GM19351 (cell line): ENCODE measurements around the gene ASCL1.

Experiments used
- ATAC-seq: cut with Tn5 transposase; IDR thresholded peaks from one replicate; pipeline ENCODE4 v1.9.1; 2021; ENCODE audit warnings: mild to moderate bottlenecking, moderate library complexity; ENCODE audit not compliant: unreplicated experiment

Gene ASCL1

DNA sequence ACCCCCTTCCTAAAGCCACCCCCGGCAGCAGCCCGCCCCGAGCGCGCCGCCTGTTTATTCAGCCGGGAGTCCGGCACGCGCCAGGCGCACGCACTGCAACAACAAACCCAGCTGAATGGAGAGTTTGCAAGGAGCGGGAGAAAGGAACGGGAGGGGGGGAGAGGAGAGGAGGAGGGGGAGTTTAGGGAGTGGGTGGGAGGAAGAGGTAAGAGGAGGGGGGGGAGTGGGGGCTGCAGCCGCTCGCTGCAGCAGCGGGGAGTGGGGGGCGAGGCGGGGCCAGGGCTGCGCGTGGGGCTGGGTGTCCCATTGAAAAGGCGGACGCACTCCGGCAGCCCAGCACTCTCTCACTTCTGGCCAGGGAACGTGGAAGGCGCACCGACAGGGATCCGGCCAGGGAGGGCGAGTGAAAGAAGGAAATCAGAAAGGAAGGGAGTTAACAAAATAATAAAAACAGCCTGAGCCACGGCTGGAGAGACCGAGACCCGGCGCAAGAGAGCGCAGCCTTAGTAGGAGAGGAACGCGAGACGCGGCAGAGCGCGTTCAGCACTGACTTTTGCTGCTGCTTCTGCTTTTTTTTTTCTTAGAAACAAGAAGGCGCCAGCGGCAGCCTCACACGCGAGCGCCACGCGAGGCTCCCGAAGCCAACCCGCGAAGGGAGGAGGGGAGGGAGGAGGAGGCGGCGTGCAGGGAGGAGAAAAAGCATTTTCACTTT lies at the start of gene ASCL1:
TSS of gene ASCL1 (plus strand) at position 336 of the 712 bp plus-strand sequence. CDS start 571 bp downstream, outside the sequence.
- ATAC-seq: peak; percentile 46

DNA sequence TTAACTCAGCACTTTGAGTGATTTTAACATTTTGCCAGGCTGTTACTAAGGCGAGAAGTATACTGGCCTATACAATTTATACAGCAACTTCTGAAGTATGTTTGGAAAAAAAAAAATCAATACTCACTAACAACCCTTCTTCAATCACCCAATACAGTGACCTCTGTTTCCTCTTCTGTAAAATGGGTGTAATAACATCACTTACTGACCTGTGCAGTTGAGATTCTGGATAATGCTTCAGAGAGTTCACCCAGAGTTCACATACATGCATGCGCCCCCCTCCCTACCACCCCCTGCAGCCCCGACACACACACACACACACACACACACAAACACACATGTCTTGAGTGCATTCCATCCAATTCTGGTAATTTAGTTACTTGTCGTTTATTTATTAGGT lies 49.6 kb upstream of the ASCL1 start:
- ATAC-seq: no peak

DNA sequence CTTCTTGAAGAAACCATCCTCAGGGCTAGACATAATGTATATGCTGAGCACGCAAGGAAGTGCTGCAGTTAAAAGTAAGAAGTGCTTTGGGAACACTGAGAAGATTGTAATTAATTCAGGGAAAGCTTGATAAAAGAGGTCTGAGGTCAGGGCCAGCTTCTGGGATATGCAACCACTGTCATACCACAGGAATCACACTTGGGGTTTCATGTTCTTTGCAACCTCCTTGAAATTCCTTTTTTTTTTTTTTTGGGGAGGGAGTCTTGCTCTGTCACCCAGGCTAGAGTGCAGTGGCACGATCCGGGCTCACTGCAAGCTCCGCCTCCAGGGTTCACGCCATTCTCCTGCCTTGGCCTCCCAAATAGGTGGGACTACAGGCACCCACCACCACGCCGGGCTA lies 47.3 kb upstream of the ASCL1 start:
- ATAC-seq: no peak

DNA sequence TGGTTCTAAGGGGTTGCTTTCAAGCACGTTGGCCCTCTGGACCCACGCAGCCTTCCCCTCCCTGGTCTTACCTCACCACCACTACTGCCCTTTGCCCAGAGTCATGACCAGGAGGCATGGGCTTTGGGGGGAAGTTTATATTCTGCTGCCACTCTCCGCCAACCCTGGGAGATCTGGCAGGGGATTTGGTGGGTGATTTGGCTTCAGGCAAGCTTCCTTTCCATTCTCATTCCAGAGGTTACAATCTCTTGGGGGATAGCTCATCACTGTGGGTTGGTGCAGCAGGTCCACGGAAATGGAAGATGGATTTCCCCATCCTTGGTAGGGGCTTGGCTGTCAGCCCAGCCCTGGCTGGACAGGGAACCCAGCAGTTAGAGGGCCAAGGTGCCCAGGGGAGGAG lies 46.7 kb upstream of the ASCL1 start:
- no peak for ATAC-seq

DNA sequence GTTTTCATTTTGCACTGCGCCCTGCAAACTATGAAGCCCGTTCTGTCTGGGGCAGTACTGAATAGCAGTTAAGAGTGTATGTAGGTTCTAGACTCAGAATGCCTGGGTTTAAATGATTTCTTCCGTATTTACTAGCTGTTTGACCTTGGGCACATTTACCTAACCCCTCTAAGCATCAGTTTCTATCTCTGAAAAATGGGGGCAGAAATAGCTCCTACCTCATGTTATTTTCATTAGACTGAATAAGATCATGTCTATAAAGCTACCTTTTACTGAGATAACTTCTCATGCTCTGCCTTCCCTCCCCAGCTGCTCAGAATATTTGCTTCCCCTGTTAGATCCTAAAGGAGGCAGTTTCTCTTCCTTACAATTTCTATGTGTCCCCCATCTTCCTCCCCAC lies 46.2 kb upstream of the ASCL1 start:
- ATAC-seq: no peak

DNA sequence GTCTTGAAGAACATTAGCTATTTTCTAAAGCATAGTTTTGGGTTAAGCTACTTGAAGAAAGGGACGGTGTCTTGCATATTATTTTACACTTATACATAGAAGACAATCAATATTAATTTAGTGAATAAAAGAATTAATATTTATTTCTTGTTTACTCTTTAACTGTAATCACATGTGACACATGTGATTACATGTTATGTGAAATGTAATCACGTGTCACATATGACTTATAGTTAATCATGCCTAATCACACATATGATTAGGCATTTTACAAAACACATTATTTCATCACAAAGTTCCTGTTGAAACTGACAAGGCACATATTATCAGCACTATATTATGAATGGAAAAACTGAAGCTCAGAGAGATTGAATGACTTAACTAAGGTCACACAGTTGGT lies 45.2 kb upstream of the ASCL1 start:
- no peak for ATAC-seq

DNA sequence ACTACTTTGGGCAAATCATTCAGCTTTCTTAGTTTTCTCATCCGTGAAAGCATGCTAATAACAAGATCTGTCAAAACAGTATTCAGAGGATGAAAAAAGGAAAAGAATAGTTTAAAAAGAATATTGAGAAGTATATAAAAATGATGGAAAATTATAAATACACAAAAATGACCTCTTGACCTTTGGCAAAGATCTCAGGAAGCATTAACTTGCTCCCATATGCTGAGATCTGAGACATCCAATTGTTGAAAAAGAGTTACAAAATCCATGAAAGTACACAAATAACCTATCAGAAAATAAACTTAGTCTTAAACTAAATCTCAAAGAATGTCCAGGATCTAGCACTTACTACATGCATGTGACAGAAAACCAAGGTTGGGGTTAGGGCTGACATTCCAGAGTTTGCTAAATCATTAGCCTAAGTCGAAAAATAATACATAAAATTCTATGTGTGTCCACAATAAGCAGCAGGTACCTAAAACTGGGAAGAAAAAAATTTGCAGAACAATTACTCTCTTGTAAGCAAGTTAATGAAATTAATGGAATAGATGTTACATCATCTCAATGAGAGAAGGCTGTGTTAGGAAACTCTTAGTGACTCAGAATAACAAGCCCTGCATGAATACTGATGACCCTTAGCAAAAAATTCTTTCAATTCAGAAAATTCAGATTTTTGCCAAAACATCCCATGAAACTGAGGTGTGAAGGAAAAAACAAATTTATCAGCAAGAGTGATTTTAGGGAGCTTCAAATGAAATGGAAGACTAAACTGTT lies 43.8 kb upstream of the ASCL1 start:
- no peak for ATAC-seq

DNA sequence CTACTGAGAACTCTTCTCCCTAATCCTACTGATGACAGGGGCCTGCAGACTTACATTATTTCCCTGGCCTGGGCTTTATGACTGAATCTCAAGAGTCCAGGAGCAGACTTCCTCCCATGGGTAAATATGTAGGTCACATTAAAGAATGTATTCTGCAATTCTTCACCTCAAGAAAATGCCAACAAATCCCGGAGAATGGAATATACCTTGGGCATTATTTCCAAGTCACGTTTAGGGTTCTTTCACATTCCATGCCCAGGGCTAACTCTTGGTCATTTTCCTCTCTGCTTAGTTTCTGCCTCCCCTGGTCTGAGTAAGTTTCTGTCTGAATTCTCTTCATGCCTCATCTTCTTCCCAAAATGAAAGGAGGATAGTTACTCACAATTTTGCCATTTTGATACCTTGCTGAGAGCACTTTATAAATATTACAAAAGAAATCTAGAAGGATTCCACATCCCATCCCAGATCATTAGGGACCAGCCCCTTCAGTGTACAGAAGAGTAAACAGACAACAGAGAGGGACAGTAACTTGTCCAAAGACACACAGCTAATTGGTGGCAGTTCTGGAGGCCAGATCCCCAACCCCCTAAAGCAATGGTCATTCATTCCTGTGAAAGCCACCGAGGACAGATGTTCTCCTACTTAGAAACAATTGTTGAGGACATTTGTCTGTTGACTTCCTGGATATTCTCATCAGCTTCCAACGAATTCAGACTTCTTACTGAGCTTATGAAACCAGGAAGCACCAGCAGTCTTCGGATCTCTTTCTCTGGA lies 41.0 kb upstream of the ASCL1 start:
- ATAC-seq: no peak

DNA sequence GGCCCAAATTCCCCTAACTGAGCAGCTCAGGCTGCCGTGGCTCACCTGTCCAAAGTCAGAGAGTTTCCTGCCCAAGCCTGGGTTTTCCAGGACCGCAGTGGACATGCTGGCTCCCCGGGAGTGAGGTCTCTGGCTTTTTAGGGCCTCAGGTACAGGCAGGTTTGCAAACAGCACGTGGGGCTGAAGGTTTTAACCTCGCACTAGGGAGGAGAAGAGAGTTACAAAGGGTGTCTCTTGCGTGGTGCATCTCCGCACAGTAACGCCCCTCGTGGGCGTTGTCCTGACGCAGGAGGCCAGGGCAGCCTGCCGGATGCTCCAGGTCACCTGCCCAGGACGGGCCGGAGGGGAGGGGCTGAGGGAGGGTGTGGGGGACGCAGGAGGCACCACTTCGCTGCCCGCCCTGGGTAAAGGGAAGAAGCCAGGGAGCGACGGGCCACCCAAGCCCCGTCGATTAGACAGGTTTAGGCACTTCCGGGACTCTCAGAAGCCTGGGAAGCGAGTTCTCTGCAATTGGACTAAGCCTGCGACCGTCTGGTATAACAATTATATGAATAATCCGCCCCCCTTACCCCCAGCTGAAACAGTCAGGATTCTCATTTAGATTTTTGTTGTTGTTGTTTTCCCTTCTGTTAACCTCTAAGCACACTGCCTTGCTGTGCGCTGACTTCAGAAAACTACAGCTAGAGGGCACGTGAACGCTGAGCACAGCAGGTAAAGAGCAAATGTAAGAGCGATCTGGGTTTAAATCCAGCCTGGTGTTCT lies 40.3 kb upstream of the ASCL1 start, which contains the start of gene PAH:
TSS of gene PAH (minus strand) at position 219 of the 762 bp plus-strand sequence. CDS start at position 105, 114 bp downstream.
- ATAC-seq: peak; percentile 73

DNA sequence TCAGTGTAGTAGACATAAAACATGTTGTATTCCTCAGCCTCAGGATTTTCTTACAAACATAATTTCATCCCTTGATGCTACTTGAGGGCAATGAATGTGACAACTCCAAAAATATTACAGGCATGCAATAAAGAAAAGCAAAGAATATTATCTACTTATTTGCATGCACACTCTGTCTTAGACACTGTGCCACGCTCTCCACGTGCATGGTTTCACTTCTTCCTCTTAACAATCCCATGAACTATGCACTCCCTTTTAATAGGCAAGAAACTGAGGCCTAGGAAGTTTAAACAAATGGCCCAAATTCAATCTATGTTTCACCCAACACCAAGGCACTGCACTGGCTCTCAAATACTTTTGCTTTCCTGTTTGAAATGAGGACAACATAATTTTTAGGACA lies 38.6 kb upstream of the ASCL1 start:
- ATAC-seq: no peak

DNA sequence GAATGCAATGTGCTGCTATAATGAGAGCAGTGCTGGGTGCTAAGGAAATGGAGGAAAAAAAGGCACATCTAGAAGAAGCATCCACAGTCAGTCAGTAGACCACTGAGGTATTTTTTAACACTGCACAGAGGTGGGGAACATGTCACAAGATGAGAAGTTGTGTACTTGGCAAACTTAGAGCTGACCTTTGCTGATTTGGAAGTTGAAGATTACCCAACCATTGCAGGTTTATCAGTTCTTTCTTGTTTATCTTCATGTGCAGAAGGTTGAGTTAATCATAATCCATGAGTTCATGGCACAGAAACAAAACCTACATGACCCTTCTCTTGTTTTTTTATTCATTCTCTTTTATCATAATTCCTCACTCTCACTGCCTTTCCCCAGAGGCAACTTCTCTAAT lies 37.2 kb upstream of the ASCL1 start:
- no peak for ATAC-seq

DNA sequence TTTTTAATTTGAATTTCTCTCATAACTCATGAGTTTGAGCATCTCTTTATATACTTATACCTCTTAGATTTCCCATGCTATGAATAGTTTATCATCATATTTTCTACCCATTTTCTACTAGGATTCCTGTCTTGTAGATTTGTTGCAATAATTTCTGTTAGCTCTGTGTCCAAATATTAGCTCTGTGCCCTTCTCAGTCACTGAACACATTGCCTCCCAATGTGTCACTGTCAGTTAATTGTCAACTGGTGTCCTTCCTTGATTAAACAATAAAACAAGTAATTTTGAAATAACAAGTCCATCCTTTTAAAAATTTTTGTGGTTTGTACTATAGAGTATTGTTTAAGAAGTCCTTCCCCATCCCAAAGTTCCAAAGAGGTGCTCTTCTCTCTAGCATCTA lies 36.2 kb upstream of the ASCL1 start:
- no peak for ATAC-seq

DNA sequence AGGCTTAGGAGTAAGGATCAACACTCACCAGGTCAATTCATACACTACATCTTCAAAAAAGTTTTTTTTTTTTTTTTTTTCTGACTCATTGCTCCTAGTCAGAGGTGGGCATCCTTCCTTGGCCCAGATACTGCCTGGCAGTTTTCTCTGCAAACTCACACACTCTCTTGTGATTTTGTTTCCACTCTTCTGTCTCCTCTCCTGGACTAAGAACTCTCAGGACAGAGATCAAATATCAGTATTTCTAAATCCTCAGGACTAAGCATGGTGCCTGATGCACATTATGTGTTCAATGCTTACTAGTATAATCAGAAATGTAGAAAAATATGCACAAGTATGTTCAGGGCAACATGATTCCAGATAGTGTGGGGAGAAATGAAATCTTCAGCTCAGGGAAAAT lies 30.3 kb upstream of the ASCL1 start:
- ATAC-seq: no peak

DNA sequence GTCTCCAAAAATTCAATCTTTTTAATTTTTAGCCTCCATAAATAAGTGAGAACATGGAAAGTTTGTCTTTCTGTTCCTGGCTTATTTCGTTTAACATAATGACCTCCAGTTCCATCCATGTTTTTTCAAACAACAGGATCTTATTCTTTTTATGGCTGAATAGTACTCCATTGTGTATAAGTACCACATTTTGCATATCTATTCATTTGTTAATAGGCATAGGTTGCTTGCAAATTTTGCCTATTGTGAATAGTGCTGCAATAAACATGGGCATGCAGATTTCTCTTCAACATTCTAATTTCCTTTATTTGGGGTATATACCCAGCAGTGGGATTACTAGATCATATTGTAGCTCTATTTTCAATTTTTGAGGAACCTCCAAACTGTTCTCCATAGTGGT lies 24.3 kb upstream of the ASCL1 start:
- ATAC-seq: no peak

DNA sequence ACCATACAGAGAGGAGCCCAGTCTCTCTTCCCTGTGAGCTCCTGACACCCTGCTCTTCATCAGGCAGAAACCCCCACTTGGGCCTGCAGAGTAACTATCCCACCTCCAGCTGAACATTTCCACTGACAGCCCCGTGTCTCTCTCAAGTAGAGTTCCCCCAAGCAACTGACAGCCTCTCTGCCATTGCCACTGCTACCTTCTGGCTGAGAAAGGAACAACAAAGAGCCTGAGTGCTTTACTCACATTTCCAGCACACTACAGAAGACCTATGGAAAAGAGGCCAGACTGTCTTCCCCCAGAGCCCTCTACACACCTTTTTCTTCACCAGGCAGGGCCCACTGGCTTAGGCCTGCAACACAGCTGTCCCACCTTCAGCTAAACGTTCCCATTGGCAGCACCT lies 18.4 kb upstream of the ASCL1 start:
- ATAC-seq: no peak

DNA sequence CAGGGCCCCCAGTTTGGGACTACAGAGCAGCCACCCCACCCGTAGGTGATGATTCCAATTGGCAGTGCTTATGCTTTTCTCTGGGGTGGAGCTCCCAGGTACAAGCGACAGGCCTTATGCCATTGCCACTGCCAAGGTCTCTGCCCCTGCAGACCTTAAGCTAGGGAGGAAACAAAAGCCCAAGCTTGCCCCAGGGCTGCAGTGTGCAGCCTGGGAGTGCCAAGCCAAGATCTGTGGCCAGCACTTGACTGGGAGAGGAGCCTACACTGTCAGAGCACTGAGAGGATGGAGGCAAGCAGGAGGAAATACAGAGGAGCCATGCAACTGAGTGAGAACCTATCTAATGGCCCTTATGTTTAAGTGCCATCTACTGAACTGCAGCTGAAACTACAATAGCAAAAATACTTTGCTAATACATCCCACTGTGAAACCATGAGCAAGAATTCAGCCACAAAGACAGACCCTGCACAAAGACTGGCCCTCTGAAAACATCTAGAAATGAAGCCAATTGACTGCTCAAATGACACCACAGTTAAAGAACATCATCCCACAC lies 17.7 kb upstream of the ASCL1 start:
- ATAC-seq: no peak

DNA sequence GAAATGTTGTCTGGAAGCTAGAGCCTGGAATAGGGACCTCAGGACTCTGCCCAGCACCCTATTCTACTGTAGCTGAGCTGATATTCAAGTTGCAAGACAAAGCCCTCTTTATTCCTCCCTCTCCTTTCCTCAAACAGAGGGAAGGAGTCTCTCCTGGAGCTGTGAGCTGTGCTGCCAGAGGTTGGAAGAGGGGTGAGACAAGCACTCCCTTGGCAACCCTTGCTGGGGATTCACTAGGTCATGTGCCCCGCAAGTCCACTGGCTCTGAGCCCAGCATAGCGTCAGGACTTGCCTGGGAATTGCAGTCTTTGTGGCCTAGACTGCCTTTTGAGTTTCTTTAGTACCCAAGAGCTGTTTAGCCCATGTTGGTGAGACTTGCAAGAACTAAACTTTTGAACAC lies 11.4 kb upstream of the ASCL1 start:
- no peak for ATAC-seq

DNA sequence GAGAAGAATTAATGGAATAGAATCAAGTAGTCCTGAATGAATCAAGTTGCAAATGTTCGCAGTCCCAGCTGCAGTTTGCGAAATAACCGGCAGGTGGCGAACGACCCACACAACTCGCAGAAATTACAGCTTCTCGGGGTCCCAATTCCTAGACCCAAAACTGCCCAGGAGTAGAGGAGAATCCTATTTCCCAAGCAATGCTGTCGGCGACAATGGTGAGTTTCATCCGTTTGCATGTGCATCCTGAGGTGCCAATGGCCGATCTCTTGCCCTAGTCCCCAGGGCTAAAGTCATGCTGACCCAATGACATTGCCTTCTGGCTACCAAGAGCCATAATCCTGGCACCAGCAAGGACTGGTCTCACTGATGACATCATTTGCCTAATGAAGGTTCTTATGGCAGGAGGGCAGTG lies 8.5 kb upstream of the ASCL1 start:
- no peak for ATAC-seq

DNA sequence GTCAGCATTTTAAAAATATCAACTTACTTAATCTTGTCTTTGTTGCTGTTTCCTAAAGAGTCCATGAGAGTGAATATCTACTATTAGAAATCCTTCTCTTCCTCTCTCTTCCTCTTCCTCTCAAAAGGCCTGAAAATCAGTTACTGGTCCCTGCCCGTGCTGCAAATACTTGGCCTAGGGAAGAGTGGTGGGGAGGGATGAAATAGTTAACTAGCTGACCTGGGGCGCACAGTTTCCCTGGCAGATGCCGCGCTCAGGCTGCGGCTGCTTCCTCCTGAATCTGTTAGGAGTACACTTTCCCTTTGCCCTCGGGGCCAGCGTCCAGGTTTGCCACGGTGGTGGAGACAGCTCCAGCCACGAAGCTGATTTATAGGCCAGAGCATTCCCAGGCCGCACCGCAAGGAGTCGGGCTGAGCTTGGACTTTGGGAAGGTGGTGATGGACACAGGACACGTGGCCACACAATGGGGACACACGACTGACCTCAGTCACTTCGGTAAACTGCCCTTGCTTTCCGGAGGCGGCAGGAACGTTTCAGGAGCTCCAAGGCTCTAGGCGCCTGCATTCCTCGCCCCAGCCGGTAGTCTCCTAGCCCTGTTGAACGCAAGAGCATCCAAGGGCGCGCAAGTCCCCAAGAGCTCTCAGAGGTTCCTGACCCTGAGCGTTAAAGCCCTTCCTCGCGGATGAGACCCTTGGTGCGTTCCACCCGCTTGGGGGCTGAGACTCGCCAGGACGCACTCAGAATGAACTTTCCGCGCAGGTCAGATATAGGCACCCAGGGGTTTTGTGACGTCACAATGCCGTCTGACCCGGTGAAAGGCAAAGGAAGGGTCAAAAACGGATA lies 7.1 kb upstream of the ASCL1 start:
- ATAC-seq: no peak
